Left ventricle myocardium inferior (tissue), 1 donor: ENCODE results near the gene TULP4. TPM values are rescaled to one million over a fixed set of nuclear protein-coding genes. Genes with fewer than 3 reads are reported as not detected.

Experiments used
- DNase-seq: peaks from one replicate; pipeline ENCODE4 v3.0.0-alpha.2; 2020
- H3K27ac ChIP-seq: fragments of 200-600 bp; replicated peaks from 2 replicates; pipeline ENCODE4 v1.8.0; 2021
- H3K27me3 ChIP-seq: fragments of 200-600 bp; 2 replicates; pipeline ENCODE4 v1.8.0; 2021; ENCODE audit warnings: low read depth
- H3K36me3 ChIP-seq: fragments of 200-600 bp; 2 replicates; pipeline ENCODE4 v1.8.0; 2021
- H3K4me1 ChIP-seq: fragments of 200-600 bp; 2 replicates; pipeline ENCODE4 v1.8.0; 2021
- H3K4me3 ChIP-seq: fragments of 200-600 bp; 2 replicates; pipeline ENCODE4 v1.8.0; 2021; ENCODE audit warnings: mild to moderate bottlenecking, moderate library complexity
- H3K9me3 ChIP-seq: fragments of 200-600 bp; replicated peaks from 2 replicates; pipeline ENCODE4 v1.8.0; 2021
- CTCF ChIP-seq: fragments of 200-600 bp; IDR thresholded peaks from 2 replicates; pipeline ENCODE4 v1.8.0; 2021; ENCODE audit warnings: antibody characterized with exemption, mild to moderate bottlenecking, borderline replicate concordance
- intact Hi-C: fragments of 100-400 bp; cut with micrococcal nuclease; formaldehyde crosslinking; loops from one replicate; pipeline ENCODE4 v1.11.0; 2022
- long read RNA-seq: library from polyadenylated mRNA; unstranded; transcript quantifications from one replicate; pipeline ENCODE4 v2.0.0, GENCODE V29; 2021
- total RNA-seq: library from RNA; stranded (reverse); fragmentation: NEBNext Ultra II Directional; extraction: Animal tissue kit (Norgen Biotek cat#: 25700); gene quantifications from one replicate; pipeline ENCODE4 v1.2.1, GENCODE V29; 2021
- donor health status: DM: no; HTN: yes; CAD: no; lungs with severe emphysema.

TULP4 gene
- 111 TPM for total RNA-seq
- long read RNA-seq, partial matches to known transcripts, result 1 of 4 reads
- long read RNA-seq, other reads (novel, unspliced or antisense), result 3 of 4 reads

GRCh38 chr6:158312165-158312564, at the start of gene TULP4:
Gene TULP4 (plus strand): TSS chr6:158312465. CDS start chr6:158314017, 1,552 bp downstream.
- peaks cover 13% of the 10 kb centered on the region for H3K9me3 ChIP-seq
- intact Hi-C loops, result no loop called here
- H3K36me3 ChIP-seq, result peaks cover 43% of the 10 kb centered on the region
- peaks cover 5% of the 10 kb centered on the region for H3K4me1 ChIP-seq
- H3K27ac ChIP-seq, result peak within 1 kb of the TSS; percentile 56
- DNase-seq, result no peak
- no peaks in the 10 kb centered on the region for H3K27me3 ChIP-seq
- H3K4me3 ChIP-seq, result no peak within 1 kb of the TSS
- no peak for TF ChIP-seq CTCF

GRCh38 chr6:158262755-158263154, 49.5 kb upstream of the TULP4 start:
- intact Hi-C loops, result no loop called here
- peaks cover 6% of the 10 kb centered on the region for H3K36me3 ChIP-seq
- H3K4me3 ChIP-seq, result no peak overlapping the region
- H3K27me3 ChIP-seq, result no peaks in the 10 kb centered on the region
- no peak for DNase-seq
- peaks cover 11% of the 10 kb centered on the region for H3K4me1 ChIP-seq
- TF ChIP-seq CTCF, result no peak
- H3K9me3 ChIP-seq, result no peaks in the 10 kb centered on the region
- no peak overlapping the region for H3K27ac ChIP-seq

- H3K27me3 ChIP-seq, result no peaks in the 10 kb centered on the region
- no peak for TF ChIP-seq CTCF
- peaks cover 20% of the 10 kb centered on the region for H3K4me1 ChIP-seq
- no peak overlapping the region for H3K27ac ChIP-seq
- no peak for DNase-seq
- H3K9me3 ChIP-seq, result no peaks in the 10 kb centered on the region
- no peak overlapping the region for H3K4me3 ChIP-seq
- H3K36me3 ChIP-seq, result peaks cover 6% of the 10 kb centered on the region
- intact Hi-C loops, result no loop called here
Observed at GRCh38 chr6:158264180-158264579, 48.1 kb upstream of the TULP4 start.

GRCh38 chr6:158266131-158266530, 46.1 kb upstream of the TULP4 start:
- H3K9me3 ChIP-seq, result no peaks in the 10 kb centered on the region
- H3K27me3 ChIP-seq, result no peaks in the 10 kb centered on the region
- H3K4me3 ChIP-seq, result no peak overlapping the region
- intact Hi-C loops, result no loop called here
- no peak for TF ChIP-seq CTCF
- no peak for DNase-seq
- H3K4me1 ChIP-seq, result peaks cover 37% of the 10 kb centered on the region
- no peak overlapping the region for H3K27ac ChIP-seq
- peaks cover 6% of the 10 kb centered on the region for H3K36me3 ChIP-seq

GRCh38 chr6:158268361-158269147, 43.7 kb upstream of the TULP4 start:
- H3K4me3 ChIP-seq, result no peak overlapping the region
- no peak for DNase-seq
- H3K27ac ChIP-seq, result peak overlapping the region; percentile 7
- TF ChIP-seq CTCF, result no peak
- H3K27me3 ChIP-seq, result no peaks in the 10 kb centered on the region
- intact Hi-C loops, result no loop called here
- H3K9me3 ChIP-seq, result no peaks in the 10 kb centered on the region
- peaks cover 6% of the 10 kb centered on the region for H3K36me3 ChIP-seq
- peaks cover 26% of the 10 kb centered on the region for H3K4me1 ChIP-seq
